Fibroblast of lung (primary cell): ENCODE results near the gene TOX2.

ENCODE experiments used
- CTCF ChIP-seq, 2 donors: IDR thresholded peaks in 1 of 2; conservative IDR thresholded peaks in 1 of 2; 1 replicate in 1 of 2; 2 replicates in 1 of 2; pipeline ENCODE4 v1.5.1; 2011 to 2012; ENCODE audit warnings: low read length in 2 of 2, control low read depth in 1 of 2, inconsistent platforms in 1 of 2, low read depth in 1 of 2, mild to moderate bottlenecking in 1 of 2
- EZH2 ChIP-seq: IDR thresholded peaks from 2 replicates; pipeline ENCODE4 v1.5.1; 2012; ENCODE audit warnings: low read length, control low read depth, mild to moderate bottlenecking; ENCODE audit errors: missing control alignments

GRCh38 chr20:44106615-44107014 is 192.0 kb downstream of the TOX2 start:
- TF ChIP-seq CTCF (conservative IDR thresholded peaks at IDR 0.05 in 1 of 2, IDR thresholded peaks at IDR 0.05 in 1 of 2; ENCODE audit: low read depth in 1 of 2, low read length in 2 of 2) (no peak), EZH2 (no peak)
